Stimulated activated CD4-positive, alpha-beta T cell treated with anti-CD3 and anti-CD28 coated beads, Interleukin-4, amount 100 ng/mL, for 1 hour (primary cell): ENCODE measurements around the gene GLIPR1.
"Not testable (repeated sequence)": the region's sequence is repeated elsewhere in the genome, so short reads cannot be mapped to it uniquely, and the experiment has no call there.

Experiments
- DNase-seq: peaks from one replicate; pipeline ENCODE4 v3.0.0-alpha.2; 2020

The GLIPR1 gene

DNA sequence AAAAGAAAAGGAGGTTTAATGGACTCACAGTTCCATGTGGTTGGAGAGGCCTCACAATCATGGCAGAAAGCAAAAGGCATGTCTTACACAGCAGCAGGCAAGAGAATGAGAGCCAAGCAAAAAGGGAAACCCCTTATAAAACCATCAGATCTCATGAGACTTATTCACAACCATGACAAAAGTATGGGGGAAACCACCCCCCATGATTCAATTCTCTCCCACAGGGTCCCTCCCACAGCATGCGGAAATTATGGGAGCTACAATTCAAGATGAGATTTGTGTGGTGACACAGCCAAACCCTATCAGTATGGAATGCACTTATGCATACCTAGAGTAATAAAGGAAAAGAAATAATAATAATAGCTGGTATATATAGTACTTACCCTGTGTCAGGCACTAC, 4.5 kb upstream of the GLIPR1 start:
- DNase-seq: no peak

GRCh38 chr12:75477137-75477536, 3.4 kb upstream of the GLIPR1 start:
- no peak for DNase-seq

DNA sequence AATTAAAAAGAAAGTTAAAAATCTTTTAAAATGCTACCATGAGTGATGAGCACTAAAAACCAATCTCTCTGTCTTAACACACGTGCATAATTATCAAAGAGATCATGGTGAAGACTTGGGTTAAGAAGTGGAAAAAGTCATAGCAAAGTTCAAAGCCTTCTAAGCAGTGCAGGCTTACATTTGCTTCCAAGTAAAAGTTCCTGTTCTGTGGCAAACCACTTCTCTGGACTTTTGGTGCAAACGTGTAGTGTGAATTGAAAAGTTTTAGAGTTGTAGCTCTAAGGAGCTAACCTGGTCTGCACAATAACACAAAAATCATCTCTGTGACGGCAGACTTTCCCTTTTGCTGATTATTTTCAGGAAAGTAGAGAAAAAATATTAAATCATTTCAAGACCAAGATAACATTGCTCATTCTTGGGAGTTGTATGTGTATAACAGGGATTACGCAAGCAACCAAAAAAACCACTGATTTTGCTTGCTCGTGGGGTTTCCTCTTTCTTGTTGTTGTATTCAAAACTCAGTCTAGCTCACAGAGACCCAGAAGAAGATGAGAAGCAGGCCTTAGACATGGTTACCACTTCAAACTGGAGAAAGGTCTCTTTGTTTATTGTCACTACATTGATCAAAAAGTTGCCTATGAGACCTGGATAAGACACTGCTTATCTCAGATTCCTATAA, 2.3 kb upstream of the GLIPR1 start:
- no peak for DNase-seq

GRCh38 chr12:75479963-75480461, 543 bp upstream of the GLIPR1 start:
- DNase-seq: no peak

GRCh38 chr12:75481013-75481705, 604 bp downstream of the GLIPR1 start:
- no peak for DNase-seq

- DNase-seq: no peak
These were observed 1.2 kb downstream of the GLIPR1 start for GRCh38 chr12:75481774-75482173.

DNA sequence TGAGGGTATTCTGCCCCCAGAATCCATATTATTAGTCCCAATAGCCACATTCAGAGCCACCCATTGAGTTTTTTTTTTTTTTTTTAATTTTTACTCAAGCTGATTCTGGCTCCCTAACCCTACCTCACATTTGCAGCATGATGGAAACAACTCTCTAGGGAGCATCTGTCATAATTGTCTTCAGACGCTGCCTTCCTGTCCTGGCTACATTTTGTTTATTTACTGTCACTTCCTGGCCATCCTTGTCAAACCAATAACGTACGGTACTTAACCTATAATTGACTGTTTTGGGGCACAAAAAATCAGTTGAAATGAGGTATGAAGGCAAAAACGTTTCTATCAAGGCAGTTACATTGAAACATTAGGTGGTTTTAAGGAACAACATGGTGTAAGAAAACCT, 2.1 kb downstream of the GLIPR1 start:
- DNase-seq: no peak

DNA sequence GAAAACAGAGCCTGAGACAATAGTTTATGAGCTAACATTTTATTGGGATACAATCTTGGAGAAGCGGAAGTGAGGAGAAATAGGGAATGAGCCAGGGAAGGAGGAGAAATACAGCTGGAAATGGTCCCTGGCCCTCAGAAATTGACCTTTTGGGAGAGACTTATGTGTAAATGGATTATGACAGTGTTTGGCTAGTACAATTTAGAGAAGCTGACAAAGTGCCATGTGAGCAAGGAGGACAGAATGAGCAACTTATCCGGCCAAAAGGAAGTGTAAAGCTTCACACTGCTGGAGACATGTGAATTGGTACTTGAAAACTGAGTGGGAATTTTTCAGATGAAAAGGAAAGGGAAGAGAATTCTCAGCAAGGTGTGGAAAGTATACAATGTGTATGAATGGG, 2.9 kb downstream of the GLIPR1 start:
- DNase-seq: no peak

DNA sequence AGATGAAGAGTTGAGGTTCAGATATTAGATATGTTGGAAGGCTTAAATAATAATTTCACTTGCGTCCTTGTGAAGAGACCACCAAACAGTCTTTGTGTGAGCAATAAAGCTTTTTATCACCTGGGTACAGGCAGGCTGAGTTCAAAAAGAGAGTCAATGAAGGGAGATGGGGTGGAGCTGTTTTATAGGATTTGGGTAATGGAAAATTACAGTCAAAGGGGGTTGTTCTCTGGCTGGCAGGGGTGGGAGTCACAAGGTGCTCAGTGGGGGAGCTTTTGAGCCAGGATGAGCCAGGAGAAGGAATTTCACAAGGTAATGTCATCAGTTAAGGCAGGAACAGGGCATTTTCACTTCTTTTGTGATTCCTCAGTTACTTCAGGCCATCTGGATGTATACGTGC, 3.9 kb downstream of the GLIPR1 start:
- DNase-seq: not testable (repeated sequence)

- no peak for DNase-seq
These were observed 6.8 kb downstream of the GLIPR1 start for GRCh38 chr12:75487308-75487707.

- no peak for DNase-seq
These were observed 8.0 kb downstream of the GLIPR1 start for GRCh38 chr12:75488553-75488952.

GRCh38 chr12:75489187-75489586, 8.6 kb downstream of the GLIPR1 start:
- no peak for DNase-seq

DNA sequence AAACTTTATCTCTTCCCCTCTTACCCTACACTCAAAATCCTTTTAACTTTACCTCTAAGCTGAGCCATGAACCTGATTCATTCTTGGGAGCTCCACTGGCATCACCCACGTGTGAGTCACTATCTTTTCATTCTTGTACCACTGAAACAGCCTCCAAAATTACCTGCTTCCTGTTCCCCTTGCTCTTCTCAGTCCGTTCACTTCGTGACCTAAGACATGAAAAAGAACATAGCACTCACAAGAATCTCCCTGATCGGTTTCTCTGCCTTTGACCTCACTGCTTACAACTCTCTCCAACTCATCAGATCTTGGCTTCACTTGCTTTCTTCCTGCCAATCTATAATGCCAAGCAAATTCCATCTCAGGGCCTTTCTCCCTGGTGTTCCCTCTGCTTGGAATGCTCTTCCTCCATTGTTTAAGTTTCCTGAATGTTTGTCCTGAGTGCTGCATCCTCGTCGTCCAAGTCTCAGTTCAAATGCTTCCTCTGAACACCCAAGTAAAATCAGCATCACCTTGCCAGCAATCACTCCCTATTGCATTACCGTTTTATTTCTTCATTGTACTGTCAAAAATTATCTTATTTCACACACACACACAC, 9.2 kb downstream of the GLIPR1 start:
- no peak for DNase-seq

DNA sequence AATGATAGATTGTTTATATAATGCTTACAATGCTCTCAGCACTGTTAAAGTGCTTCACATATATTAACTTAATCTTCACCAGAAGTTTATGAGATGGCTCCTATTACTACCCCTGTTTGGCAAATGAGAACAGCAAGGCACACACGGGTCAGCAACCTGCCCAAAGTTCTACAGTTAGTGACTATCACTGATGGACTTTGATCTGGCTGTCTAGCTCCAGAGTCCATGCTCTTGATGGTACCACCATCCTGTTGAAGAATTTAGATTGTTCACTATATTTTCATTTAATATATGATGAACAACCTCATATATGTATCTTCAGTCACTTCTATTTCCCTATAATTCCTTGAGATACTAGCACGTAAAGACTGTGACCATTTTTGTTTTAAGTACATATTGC, 10.6 kb downstream of the GLIPR1 start:
- DNase-seq: no peak

- DNase-seq: no peak
These were observed 22.9 kb downstream of the GLIPR1 start for GRCh38 chr12:75503459-75503858.

DNA sequence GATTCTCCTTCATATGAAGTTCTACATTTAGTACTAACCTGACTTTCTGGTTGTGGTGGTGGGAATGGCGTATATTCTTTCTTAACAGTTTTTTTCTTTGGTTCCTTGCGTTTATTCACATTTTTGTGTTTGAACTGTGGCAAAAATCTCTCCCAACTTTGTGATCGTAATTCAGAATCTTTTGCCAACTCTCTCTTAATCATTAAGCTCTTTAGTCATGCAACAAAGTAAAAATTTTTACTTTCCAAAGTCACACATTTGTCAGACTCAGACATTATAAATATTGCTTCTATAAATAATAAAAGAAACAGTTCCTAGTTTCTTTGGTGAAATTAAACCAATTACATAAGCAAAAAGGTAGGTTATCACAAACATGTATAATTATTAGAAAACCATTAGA, 23.3 kb downstream of the GLIPR1 start:
- no peak for DNase-seq

GRCh38 chr12:75505706-75506312, 25.3 kb downstream of the GLIPR1 start:
- DNase-seq: no peak

GRCh38 chr12:75507086-75507485, 26.5 kb downstream of the GLIPR1 start:
- DNase-seq: no peak

DNA sequence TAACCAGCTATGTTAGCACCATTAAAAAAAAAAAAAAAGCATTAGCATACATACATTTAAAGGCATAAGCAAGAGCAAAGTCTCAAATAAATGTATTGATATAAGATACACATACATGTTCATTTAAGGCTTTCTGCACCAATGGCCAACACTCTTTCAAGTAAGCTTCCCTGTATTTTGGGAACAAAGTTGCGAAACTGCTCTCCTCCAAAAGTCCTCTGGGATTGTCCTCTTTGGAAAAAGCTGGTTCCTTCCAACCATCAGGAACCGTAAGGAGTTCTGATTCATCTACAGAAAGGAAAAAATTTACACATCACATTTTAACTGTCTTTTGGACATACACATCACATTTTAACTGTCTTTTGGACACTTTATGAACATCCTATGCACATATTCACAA, 27.6 kb downstream of the GLIPR1 start:
- no peak for DNase-seq

- no peak for DNase-seq
These were observed 29.1 kb downstream of the GLIPR1 start for GRCh38 chr12:75509621-75510020.

- DNase-seq: peak; percentile 81
These were observed 30.8 kb downstream of the GLIPR1 start, which contains the start of gene KRR1 for GRCh38 chr12:75511116-75512048. KRR1 (minus strand) TSS chr12:75511609; CDS start chr12:75511597, 12 bp downstream.

DNA sequence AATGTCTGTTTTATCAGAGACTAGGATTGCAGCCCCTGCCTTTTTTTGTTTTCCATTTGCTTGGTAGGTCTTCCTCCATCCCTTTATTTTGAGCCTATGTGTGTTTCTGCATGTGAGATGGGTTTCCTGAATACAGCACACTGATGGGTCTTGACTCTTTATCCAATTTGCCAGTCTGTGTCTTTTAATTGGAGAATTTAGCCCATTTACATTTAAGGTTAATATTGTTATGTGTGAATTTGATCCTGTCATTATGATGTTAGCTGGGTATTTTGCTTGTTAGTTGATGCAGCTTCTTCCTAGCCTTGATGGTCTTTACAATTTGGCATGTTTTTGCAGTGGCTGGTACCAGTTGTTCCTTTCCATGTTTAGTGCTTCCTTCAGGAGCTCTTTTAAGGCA, 40.7 kb downstream of the GLIPR1 start:
- not testable (repeated sequence) for DNase-seq
